ENCODE results near the gene CELA3B.
"Not testable (repeated sequence)": the region's sequence is repeated elsewhere in the genome, so short reads cannot be mapped to it uniquely, and the experiment has no call there.

The CELA3B gene

GRCh38 chr1:22012752-22013151 is 35.9 kb downstream of the CELA3B start:
- DNase-seq, result not testable (repeated sequence)

GRCh38 chr1:22014575-22015206 is 37.9 kb downstream of the CELA3B start:
- not testable (repeated sequence) for DNase-seq

- peak; percentile 97 for DNase-seq
Observed at GRCh38 chr1:22018583-22019559, 42.0 kb downstream of the CELA3B start.

DNA sequence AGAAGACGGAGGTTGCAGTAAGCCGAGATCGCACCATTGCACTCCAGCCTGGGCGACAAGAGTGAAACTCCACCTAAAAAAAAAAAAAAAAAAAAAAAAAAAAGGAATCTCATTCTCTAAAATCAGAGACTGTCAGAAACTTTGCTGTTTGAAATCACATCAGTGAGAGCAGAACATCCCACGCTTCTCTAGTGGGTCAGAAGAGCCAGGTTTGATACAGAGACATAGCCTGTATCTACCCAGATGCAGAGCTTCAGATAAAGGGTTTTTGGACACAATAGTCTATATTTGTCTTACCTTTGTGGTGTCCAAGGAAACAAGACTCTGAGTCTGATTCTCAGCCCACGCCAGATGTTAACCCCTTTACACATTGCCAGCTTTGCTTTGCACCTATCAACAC is 44.2 kb downstream of the CELA3B start:
- no peak for DNase-seq

DNA sequence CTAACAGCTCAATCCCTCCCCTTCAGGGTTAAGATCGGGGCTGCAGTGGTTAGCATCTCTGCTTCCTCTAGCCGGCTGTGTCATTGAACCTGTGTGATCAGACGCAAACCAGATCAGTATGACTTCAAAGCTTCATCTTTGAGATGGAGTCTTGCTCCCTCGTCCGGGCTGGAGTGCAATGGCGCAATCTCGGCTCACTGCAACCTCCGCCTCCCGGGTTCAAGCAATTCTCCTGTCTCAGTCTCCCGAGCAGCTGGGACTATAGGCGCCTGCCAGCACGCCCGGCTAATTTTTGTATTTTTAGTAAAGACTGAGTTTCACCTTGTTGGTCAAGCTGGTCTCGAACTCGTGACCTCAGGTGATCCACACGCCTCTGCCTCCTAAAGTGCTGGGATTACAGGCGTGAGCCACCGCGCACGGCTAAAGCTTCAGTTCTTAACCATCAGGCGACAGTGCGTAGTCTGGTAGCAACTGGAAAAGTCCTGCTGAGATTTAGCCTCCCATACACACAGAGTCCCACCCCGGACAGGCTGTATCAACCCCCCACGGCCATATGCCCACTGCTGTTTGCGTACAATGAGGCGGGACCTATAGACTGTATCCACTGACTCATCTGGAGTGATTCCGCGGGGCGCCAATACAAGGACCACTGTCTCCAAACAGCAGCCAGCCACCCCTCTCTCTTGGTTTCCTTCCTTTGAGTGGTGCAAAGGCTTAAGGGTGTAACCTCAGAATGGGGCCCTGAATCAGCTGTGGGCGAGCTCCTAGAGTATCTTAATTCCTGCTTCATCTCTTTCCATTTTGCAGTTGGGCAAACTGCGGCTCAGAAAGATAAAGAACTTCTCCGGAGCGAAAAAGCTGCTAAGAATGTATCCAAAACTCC is 47.9 kb downstream of the CELA3B start:
- DNase-seq, result peak; percentile 90

DNA sequence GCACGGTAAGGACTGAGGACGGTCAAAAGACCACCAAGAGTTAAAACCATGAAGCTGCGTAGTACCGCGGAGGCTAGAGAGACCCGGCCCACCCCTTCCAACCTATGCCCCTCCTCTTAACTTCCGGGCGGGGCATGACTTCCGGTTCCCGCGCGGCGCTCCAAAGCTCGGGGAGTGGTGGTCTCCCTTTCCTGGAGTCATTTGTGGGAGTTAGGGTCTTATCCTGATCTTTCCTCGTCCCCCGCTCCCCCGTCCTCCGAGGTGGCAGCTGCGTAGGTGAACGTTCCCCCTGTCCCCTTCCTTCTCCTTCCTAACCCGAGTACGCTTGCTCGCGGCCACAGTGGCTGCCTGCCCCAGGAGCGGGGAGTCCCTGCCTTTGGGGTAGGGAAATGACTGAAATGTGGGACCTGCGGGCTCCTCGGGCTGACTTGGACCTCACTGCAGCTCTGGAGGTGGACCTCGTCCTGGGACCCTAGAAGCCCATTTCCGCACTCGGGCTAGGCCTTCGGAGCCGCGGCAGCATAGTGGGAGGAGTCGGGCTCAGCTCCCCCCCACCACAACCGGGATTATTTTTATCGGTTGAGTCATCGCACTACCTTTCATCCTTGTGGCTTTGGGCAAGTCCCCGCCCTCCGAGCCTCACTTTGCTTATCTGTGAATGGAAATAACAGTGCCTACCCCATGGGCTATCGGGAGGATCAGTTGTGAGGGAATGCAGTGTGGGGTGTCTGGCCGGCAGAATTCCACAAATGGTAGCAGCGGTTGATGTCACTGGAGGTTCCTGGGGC is 48.7 kb downstream of the CELA3B start:
- DNase-seq, result peak; percentile 87

DNA sequence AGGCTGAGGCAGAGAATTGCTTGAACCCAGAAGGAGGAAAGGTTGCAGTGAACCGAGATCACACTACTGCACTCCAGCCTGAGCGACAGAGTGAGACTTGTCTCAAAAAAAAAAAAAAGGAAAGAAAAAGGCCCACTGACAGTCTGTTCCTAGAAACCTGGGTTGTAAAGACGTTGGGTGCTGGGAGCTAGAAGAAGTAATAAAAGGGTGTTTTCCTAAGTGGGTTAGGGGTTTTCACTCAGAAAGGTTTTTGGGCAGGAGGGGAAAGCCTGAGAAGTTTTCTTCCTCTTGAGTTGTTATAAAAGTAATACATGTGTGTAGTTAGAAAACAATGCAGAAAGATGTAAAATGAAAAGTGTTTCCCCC is 50.1 kb downstream of the CELA3B start:
- no peak for DNase-seq

DNA sequence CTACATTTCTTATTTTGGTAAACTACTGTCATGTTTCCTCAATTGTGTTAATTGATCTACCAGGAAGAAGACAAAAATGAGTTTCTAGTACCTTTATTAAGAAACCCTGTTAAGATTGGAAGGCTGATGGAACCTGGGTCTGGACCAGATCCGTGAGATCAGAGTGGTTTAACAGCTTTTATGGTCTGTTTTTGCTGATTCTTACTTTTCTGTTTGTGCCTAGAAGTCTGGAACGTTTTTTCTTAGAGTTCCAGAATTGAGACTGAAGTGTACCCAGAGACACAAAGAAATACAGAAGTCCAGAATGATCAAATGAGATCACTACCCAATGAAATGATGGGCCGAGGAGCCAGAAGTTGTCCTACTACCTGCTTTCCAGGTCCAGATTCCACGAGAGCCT is 53.2 kb downstream of the CELA3B start:
- DNase-seq, result no peak

GRCh38 chr1:22030473-22030872 is 53.7 kb downstream of the CELA3B start:
- DNase-seq, result no peak

GRCh38 chr1:22031214-22031962 is 54.6 kb downstream of the CELA3B start:
- no peak for DNase-seq

DNA sequence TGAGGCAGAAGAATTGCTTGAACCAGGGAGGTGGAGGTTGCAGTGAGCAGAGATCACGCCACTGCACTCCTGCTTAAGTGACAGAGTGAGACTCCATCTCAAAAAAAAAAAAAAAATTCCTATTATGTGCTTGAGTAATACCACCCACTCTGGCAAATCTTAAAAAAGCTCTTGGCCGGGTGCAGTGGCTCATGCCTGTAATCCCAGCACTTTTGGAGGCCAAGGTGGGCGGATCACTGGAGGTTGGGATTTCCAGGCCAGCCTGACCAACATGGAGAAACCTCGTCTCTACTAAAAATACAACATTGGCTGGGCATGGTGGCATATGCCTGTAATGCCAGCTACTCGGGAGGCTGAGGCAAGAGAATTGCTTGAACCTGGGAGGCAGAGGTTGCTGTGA is 58.0 kb downstream of the CELA3B start:
- not testable (repeated sequence) for DNase-seq

- no peak for DNase-seq
Observed at GRCh38 chr1:22037520-22037919, 60.7 kb downstream of the CELA3B start.

DNA sequence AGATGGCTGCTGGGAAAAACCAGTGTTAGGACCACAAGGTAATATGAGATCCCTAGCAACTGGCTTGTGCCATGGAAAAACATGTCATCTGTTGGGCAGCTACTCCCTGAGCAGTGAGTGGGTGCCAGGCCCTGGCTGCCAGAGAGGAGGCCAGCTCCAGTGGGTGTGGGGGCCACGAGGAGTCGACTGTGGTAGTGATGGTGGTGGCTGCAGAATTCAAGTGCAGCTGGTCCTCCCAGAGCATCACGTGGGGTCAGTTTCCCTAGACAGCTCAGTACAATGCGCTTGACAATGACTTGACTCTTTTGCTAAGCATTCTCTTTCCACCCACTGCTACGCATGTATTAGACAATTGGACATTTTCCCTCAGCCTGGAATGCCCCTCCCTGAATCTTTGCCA is 61.2 kb downstream of the CELA3B start:
- DNase-seq, result no peak
